Mesothelial cell of epicardium (in vitro differentiated cells): ENCODE data around the gene CFAP43. TPM values are rescaled to one million over a fixed set of nuclear protein-coding genes. Genes with fewer than 3 reads are reported as not detected.
"Not testable (repeated sequence)": the region's sequence is repeated elsewhere in the genome, so short reads cannot be mapped to it uniquely, and the experiment has no call there.

Experiments
- DNase-seq, 2 experiments: peaks; one replicate each; pipeline ENCODE4 v3.0.0; 2021; ENCODE audit warnings: low spot score in 2 of 2; ENCODE audit not compliant: unreplicated experiment in 2 of 2
- H3K27ac Mint-ChIP-seq: 2 replicates; pipeline ENCODE4 v1.8.0; 2021; ENCODE audit warnings: mixed read lengths
- H3K27me3 Mint-ChIP-seq: 2 replicates; pipeline ENCODE4 v1.8.0; 2021; ENCODE audit warnings: low read depth, mixed read lengths
- H3K36me3 Mint-ChIP-seq: 2 replicates; pipeline ENCODE4 v1.8.0; 2021; ENCODE audit warnings: mixed read lengths
- H3K4me1 Mint-ChIP-seq: 2 replicates; pipeline ENCODE4 v1.8.0; 2021; ENCODE audit warnings: mixed read lengths
- H3K4me3 Mint-ChIP-seq: 2 replicates; pipeline ENCODE4 v1.8.0; 2021; ENCODE audit warnings: mild to moderate bottlenecking, moderate library complexity, mixed read lengths
- H3K9me3 Mint-ChIP-seq: 2 replicates; pipeline ENCODE4 v1.8.0; 2021; ENCODE audit warnings: mixed read lengths
- CTCF ChIP-seq: fragments of 200-600 bp; sonication (generic); IDR thresholded peaks from one replicate; pipeline ENCODE4 v1.5.0; 2021; ENCODE audit warnings: antibody characterized with exemption; ENCODE audit not compliant: unreplicated experiment
- total RNA-seq: library from RNA; stranded (reverse); gene quantifications from 3 replicates; pipeline ENCODE4 v1.2.1, GENCODE V29; 2021

CFAP43 gene
- total RNA-seq, 1 donor from 2014 or later, result 2.1 TPM

- Mint-ChIP-seq H3K27me3 (peaks cover 7% of the 10 kb centered on the region), H3K27ac (no peak overlapping the region), H3K4me3 (no peak overlapping the region), H3K4me1 (peaks cover 4% of the 10 kb centered on the region), H3K9me3 (peaks cover 18% of the 10 kb centered on the region), H3K36me3 (no peaks in the 10 kb centered on the region)
- DNase-seq, result no peak
- no peak for TF ChIP-seq CTCF
These were observed 11.3 kb upstream of the CFAP43 start for GRCh38 chr10:104243512-104243911.

GRCh38 chr10:104243009-104243408 lies 10.8 kb upstream of the CFAP43 start:
- not testable (repeated sequence) for H3K27ac Mint-ChIP-seq, H3K4me1 Mint-ChIP-seq, H3K27me3 Mint-ChIP-seq, H3K4me3 Mint-ChIP-seq, H3K36me3 Mint-ChIP-seq, DNase-seq
- H3K9me3 Mint-ChIP-seq, result peaks cover 18% of the 10 kb centered on the region

GRCh38 chr10:104242545-104242944 lies 10.4 kb upstream of the CFAP43 start:
- DNase-seq, result no peak
- no peak for TF ChIP-seq CTCF
- peaks cover 7% of the 10 kb centered on the region for H3K27me3 Mint-ChIP-seq
- H3K9me3 Mint-ChIP-seq, result peaks cover 18% of the 10 kb centered on the region
- no peak overlapping the region for H3K27ac Mint-ChIP-seq
- no peak overlapping the region for H3K4me3 Mint-ChIP-seq
- peaks cover 4% of the 10 kb centered on the region for H3K4me1 Mint-ChIP-seq
- no peaks in the 10 kb centered on the region for H3K36me3 Mint-ChIP-seq

- H3K36me3 Mint-ChIP-seq, result no peaks in the 10 kb centered on the region
- no peak overlapping the region for H3K4me3 Mint-ChIP-seq
- DNase-seq, result no peak
- no peak overlapping the region for H3K27ac Mint-ChIP-seq
- peaks cover 12% of the 10 kb centered on the region for H3K9me3 Mint-ChIP-seq
- H3K4me1 Mint-ChIP-seq, result peaks cover 4% of the 10 kb centered on the region
- TF ChIP-seq CTCF, result no peak
- H3K27me3 Mint-ChIP-seq, result peaks cover 7% of the 10 kb centered on the region
These were observed 7.9 kb upstream of the CFAP43 start for GRCh38 chr10:104240078-104240477.

GRCh38 chr10:104235801-104236200 lies 3.6 kb upstream of the CFAP43 start:
- peaks cover 7% of the 10 kb centered on the region for H3K27me3 Mint-ChIP-seq

GRCh38 chr10:104234934-104235333 lies 2.8 kb upstream of the CFAP43 start:
- no peak overlapping the region for H3K27ac Mint-ChIP-seq
- peaks cover 23% of the 10 kb centered on the region for H3K9me3 Mint-ChIP-seq
- no peak for DNase-seq
- H3K36me3 Mint-ChIP-seq, result no peaks in the 10 kb centered on the region
- peaks cover 4% of the 10 kb centered on the region for H3K27me3 Mint-ChIP-seq
- no peak for TF ChIP-seq CTCF
- peaks cover 9% of the 10 kb centered on the region for H3K4me1 Mint-ChIP-seq
- no peak overlapping the region for H3K4me3 Mint-ChIP-seq

More at GRCh38 chr10:104235801-104236200, 3.6 kb upstream of the CFAP43 start:
- no peak for DNase-seq
- peaks cover 23% of the 10 kb centered on the region for H3K9me3 Mint-ChIP-seq
- no peak overlapping the region for H3K27ac Mint-ChIP-seq
- no peaks in the 10 kb centered on the region for H3K36me3 Mint-ChIP-seq
- no peak for TF ChIP-seq CTCF
- H3K4me1 Mint-ChIP-seq, result peaks cover 9% of the 10 kb centered on the region
- no peak overlapping the region for H3K4me3 Mint-ChIP-seq
